ENCODE measurements around the gene SMC3. TPM values are rescaled to one million over a fixed set of nuclear protein-coding genes. Genes with fewer than 3 reads are reported as not detected.

Gene SMC3
- total and polyA plus RNA-seq, 10 donors, result 10.4 to 41.2 (median 33.8) TPM

GRCh38 chr10:110574420-110574819 is 6.9 kb downstream of the SMC3 start:
- Histone ChIP-seq H3K9me3 (no peaks in the 10 kb centered on the region), H3K4me3 (no peak overlapping the region), H3K36me3 (peaks cover 0 to 70% (median 35%) of the 10 kb centered on the region in 6 donors), H3K27me3 (replicated peaks in 1 of 7) (no peaks in the 10 kb centered on the region), H3K27ac (no peak overlapping the region), H3K4me1 (peaks cover 17 to 61% (median 40%) of the 10 kb centered on the region in 6 donors)
- WGBS, 5 donors, result 84 to 87% (median 85%) methylated on average over 5 of the region's 5 CpGs
- intact Hi-C loops (cut with DNase I; ENCODE audit: low total_unique reads), result no loop called here
- TF ChIP-seq CTCF (IDR thresholded peaks at IDR 0.05 in 8 of 11, conservative IDR thresholded peaks at IDR 0.05 in 3 of 11) (no peak), POLR2A (IDR thresholded peaks at IDR 0.05) (no peak), POLR2AphosphoS5 (IDR thresholded peaks at IDR 0.05) (no peak)
- no peak for DNase-seq

GRCh38 chr10:110576220-110576619 is 8.7 kb downstream of the SMC3 start:
- peaks cover 0 to 75% (median 49%) of the 10 kb centered on the region in 6 donors for H3K36me3 ChIP-seq
- no peak overlapping the region for H3K4me3 ChIP-seq
- H3K27me3 ChIP-seq (replicated peaks in 1 of 7), result no peaks in the 10 kb centered on the region
- H3K4me1 ChIP-seq, result peaks cover 2 to 43% (median 22%) of the 10 kb centered on the region in 6 donors
- TF ChIP-seq CTCF (IDR thresholded peaks at IDR 0.05 in 8 of 11, conservative IDR thresholded peaks at IDR 0.05 in 3 of 11) (no peak), POLR2A (IDR thresholded peaks at IDR 0.05) (no peak), POLR2AphosphoS5 (IDR thresholded peaks at IDR 0.05) (no peak)
- intact Hi-C loops (cut with DNase I; ENCODE audit: low total_unique reads), result no loop called here
- DNase-seq, result no peak
- WGBS, 5 donors, result 84 to 92% (median 88%) methylated on average over 5 of the region's 5 CpGs
- H3K9me3 ChIP-seq, result no peaks in the 10 kb centered on the region
- no peak overlapping the region for H3K27ac ChIP-seq

GRCh38 chr10:110577056-110577455 is 9.6 kb downstream of the SMC3 start:
- no peak for DNase-seq
- WGBS, 5 donors, result 82 to 88% (median 85%) methylated on average over 3 of the region's 3 CpGs
- Histone ChIP-seq H3K9me3 (no peaks in the 10 kb centered on the region), H3K4me1 (peaks cover 0 to 35% (median 15%) of the 10 kb centered on the region in 6 donors), H3K27ac (no peak overlapping the region), H3K36me3 (peaks cover 0 to 83% (median 55%) of the 10 kb centered on the region in 6 donors), H3K4me3 (no peak overlapping the region), H3K27me3 (replicated peaks in 1 of 7) (no peaks in the 10 kb centered on the region)
- TF ChIP-seq POLR2AphosphoS5 (IDR thresholded peaks at IDR 0.05), result no peak
- no peak for TF ChIP-seq CTCF (IDR thresholded peaks at IDR 0.05 in 8 of 11, conservative IDR thresholded peaks at IDR 0.05 in 3 of 11)
- TF ChIP-seq POLR2A (IDR thresholded peaks at IDR 0.05), result no peak
- intact Hi-C loops (cut with DNase I; ENCODE audit: low total_unique reads), result no loop called here

- no peak for DNase-seq
- Histone ChIP-seq H3K27me3 (replicated peaks in 1 of 7) (no peaks in the 10 kb centered on the region), H3K36me3 (peaks cover 0 to 100% (median 95%) of the 10 kb centered on the region in 6 donors), H3K4me3 (no peak overlapping the region), H3K4me1 (no peaks in the 10 kb centered on the region), H3K9me3 (no peaks in the 10 kb centered on the region), H3K27ac (no peak overlapping the region)
- intact Hi-C loops (cut with DNase I; ENCODE audit: low total_unique reads), result no loop called here
- no peak for TF ChIP-seq CTCF (IDR thresholded peaks at IDR 0.05 in 8 of 11, conservative IDR thresholded peaks at IDR 0.05 in 3 of 11)
- TF ChIP-seq POLR2AphosphoS5 (IDR thresholded peaks at IDR 0.05), result no peak
- no peak for TF ChIP-seq POLR2A (IDR thresholded peaks at IDR 0.05)
- WGBS, 5 donors, result 89 to 98% (median 94%) methylated on average over 3 of the region's 3 CpGs
These were observed 16.5 kb downstream of the SMC3 start for GRCh38 chr10:110584006-110584405.

Data from spleen (tissue), 11 donors.